Breast epithelium (tissue), 4 donors: ENCODE data around the gene DSG2. TPM values are rescaled to one million over a fixed set of nuclear protein-coding genes. Genes with fewer than 3 reads are reported as not detected.

Experiments
- DNase-seq, 2 donors: peaks; one replicate each; pipeline ENCODE4 v3.0.0-alpha.2; 2019; ENCODE audit warnings: low spot score in 2 of 2
- H3K27ac ChIP-seq, 2 donors: fragments of 200-600 bp; sonication (generic) in 1 of 2; one replicate each; pipeline ENCODE4 v1.5.1; 2016 to 2019; ENCODE audit warnings: mild to moderate bottlenecking in 1 of 2
- H3K27me3 ChIP-seq, 2 donors: fragments of 200-600 bp; sonication (generic) in 1 of 2; one replicate each; pipeline versions ENCODE4 v1.5.1 to v1.6.0; 2017 to 2019; ENCODE audit warnings: control low read depth in 1 of 2, mild to moderate bottlenecking in 1 of 2
- H3K36me3 ChIP-seq: fragments of 200-600 bp; one replicate; pipeline ENCODE4 v1.5.1; 2019
- H3K4me1 ChIP-seq, 2 donors: fragments of 200-600 bp; sonication (generic); one replicate each; pipeline ENCODE4 v1.5.1; 2016 to 2019; ENCODE audit warnings: control low read depth in 1 of 2
- H3K4me3 ChIP-seq, 3 donors: fragments of 200-600 bp; sonication (generic); 1 replicate in 2 of 3; 2 replicates in 1 of 3; pipeline ENCODE4 v1.5.1; 2016 to 2019; ENCODE audit warnings: mild to moderate bottlenecking in 3 of 3, moderate library complexity in 2 of 3
- H3K9me3 ChIP-seq, 2 donors: fragments of 200-600 bp; sonication (generic) in 1 of 2; one replicate each; pipeline ENCODE4 v1.5.1; 2016 to 2019; ENCODE audit warnings: control low read depth in 1 of 2
- CTCF ChIP-seq, 3 donors: fragments of 450-650 bp; IDR thresholded peaks; one replicate each; pipeline ENCODE4 v1.5.1; 2016 to 2017; ENCODE audit warnings: antibody characterized with exemption in 3 of 3, mild to moderate bottlenecking in 3 of 3, moderate library complexity in 3 of 3
- POLR2A ChIP-seq: fragments of 450-650 bp; IDR thresholded peaks from one replicate; pipeline ENCODE4 v1.6.1; 2016; ENCODE audit warnings: antibody characterized with exemption, mild to moderate bottlenecking, moderate library complexity
- POLR2AphosphoS5 ChIP-seq, 3 donors: sonication (generic); formaldehyde crosslinking; IDR thresholded peaks; one replicate each; pipeline ENCODE4 v1.6.1; 2017; ENCODE audit warnings: antibody characterized with exemption in 3 of 3
- intact Hi-C: fragments of 100-400 bp; cut with DNase I; formaldehyde crosslinking; loops from one replicate; pipeline ENCODE4 v1.15.1; 2023; ENCODE audit warnings: low total_unique reads
- total RNA-seq, 3 donors: library from RNA; depleted of rRNA; stranded (reverse); fragments of >200 nt; gene quantifications; one replicate each; pipeline ENCODE4 v1.1.0, GENCODE V29; 2016

The DSG2 gene
- total RNA-seq, 3 donors from 2014 or later: 14.1 to 125 (median 61.3) TPM

- Histone ChIP-seq H3K9me3 (no peaks in the 10 kb centered on the region), H3K27me3 (no peaks in the 10 kb centered on the region), H3K27ac (peak overlapping the region; percentile 67 to 84), H3K36me3 (no peaks in the 10 kb centered on the region), H3K4me1 (peaks cover 0 to 21% of the 10 kb centered on the region in 2 donors), H3K4me3 (no peak overlapping the region)
- intact Hi-C loops: no loop called here
- TF ChIP-seq CTCF (IDR thresholded peaks at IDR 0.05) (no peak), POLR2A (no peak), POLR2AphosphoS5 (IDR thresholded peaks at IDR 0.05) (no peak)
- no peak for DNase-seq
Measured at GRCh38 chr18:31513189-31513935, 15.4 kb downstream of the DSG2 start.

GRCh38 chr18:31516437-31516836 is 18.5 kb downstream of the DSG2 start:
- Histone ChIP-seq H3K27ac (no peak overlapping the region), H3K4me3 (no peak overlapping the region), H3K36me3 (no peaks in the 10 kb centered on the region), H3K27me3 (no peaks in the 10 kb centered on the region), H3K4me1 (peaks cover 0 to 12% of the 10 kb centered on the region in 2 donors), H3K9me3 (no peaks in the 10 kb centered on the region)
- DNase-seq: no peak
- intact Hi-C loops: loop anchor here (2.0 kb wide), 1 partner anchor 46 kb away; no protein-coding TSS in a partner anchor
- TF ChIP-seq POLR2AphosphoS5 (IDR thresholded peaks at IDR 0.05) (no peak), CTCF (IDR thresholded peaks at IDR 0.05) (no peak), POLR2A (no peak)

GRCh38 chr18:31526374-31526773 is 28.4 kb downstream of the DSG2 start:
- TF ChIP-seq POLR2A (no peak), CTCF (IDR thresholded peaks at IDR 0.05) (no peak), POLR2AphosphoS5 (IDR thresholded peaks at IDR 0.05) (no peak)
- intact Hi-C loops: no loop called here
- no peak for DNase-seq
- Histone ChIP-seq H3K4me1 (no peaks in the 10 kb centered on the region), H3K4me3 (no peak overlapping the region), H3K27ac (no peak overlapping the region), H3K9me3 (no peaks in the 10 kb centered on the region), H3K27me3 (no peaks in the 10 kb centered on the region), H3K36me3 (no peaks in the 10 kb centered on the region)

- intact Hi-C loops: no loop called here
- Histone ChIP-seq H3K27ac (no peak overlapping the region), H3K4me1 (no peaks in the 10 kb centered on the region), H3K27me3 (no peaks in the 10 kb centered on the region), H3K36me3 (no peaks in the 10 kb centered on the region), H3K4me3 (no peak overlapping the region), H3K9me3 (no peaks in the 10 kb centered on the region)
- TF ChIP-seq CTCF (IDR thresholded peaks at IDR 0.05): no peak
- no peak for TF ChIP-seq POLR2A
- TF ChIP-seq POLR2AphosphoS5 (IDR thresholded peaks at IDR 0.05): no peak
- no peak for DNase-seq
Measured at GRCh38 chr18:31533236-31533635, 35.3 kb downstream of the DSG2 start.

- intact Hi-C loops: no loop called here
- Histone ChIP-seq H3K27ac (no peak overlapping the region), H3K36me3 (no peaks in the 10 kb centered on the region), H3K4me3 (no peak overlapping the region), H3K9me3 (no peaks in the 10 kb centered on the region), H3K4me1 (no peaks in the 10 kb centered on the region), H3K27me3 (no peaks in the 10 kb centered on the region)
- no peak for TF ChIP-seq POLR2AphosphoS5 (IDR thresholded peaks at IDR 0.05)
- no peak for TF ChIP-seq CTCF (IDR thresholded peaks at IDR 0.05)
- no peak for TF ChIP-seq POLR2A
- no peak for DNase-seq
Measured at GRCh38 chr18:31538837-31539236, 40.9 kb downstream of the DSG2 start.
